Measurements from ENCODE around the gene SHANK1. TPM values are rescaled to one million over a fixed set of nuclear protein-coding genes. Genes with fewer than 3 reads are reported as not detected.
A peak's percentile ranks its signal among the peaks of the same experiment; 100 is the strongest.
"Not testable (repeated sequence)": the region's sequence is repeated elsewhere in the genome, so short reads cannot be mapped to it uniquely, and the experiment has no call there.

Gene SHANK1
- total and polyA plus RNA-seq, 3 experiments from 2014 or later, result not detected

DNA sequence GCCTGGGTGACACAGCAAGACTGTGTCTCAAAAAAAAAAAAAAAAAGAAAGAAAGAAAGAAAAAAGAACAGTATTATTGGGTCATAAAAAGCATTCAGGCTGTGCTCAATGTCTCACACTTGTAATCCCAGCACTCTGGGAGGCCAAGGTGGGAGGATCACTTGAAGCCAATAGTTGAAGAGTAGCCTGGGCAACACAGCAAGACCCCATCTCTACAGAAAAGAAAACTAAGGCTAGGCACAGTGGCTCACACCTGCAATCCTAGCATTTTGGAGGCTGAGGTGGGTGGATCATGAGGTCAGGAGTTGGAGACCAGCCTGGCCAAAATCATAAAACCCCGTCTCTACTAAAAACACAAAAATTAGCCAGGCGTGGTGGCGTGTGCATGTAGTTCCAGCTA lies 38.0 kb upstream of the SHANK1 start:
- H3K4me1 Mint-ChIP-seq; H3K9me3 ChIP-seq (ENCODE audit: low read length); POLR2A ChIA-PET; H3K27me3 ChIP-seq (ENCODE audit: insufficient read depth, low read length, poor library complexity, severe bottlenecking); H3K27ac ChIP-seq (ENCODE audit: low read depth, low read length); DNase-seq; H3K4me3 Mint-ChIP-seq; H3K36me3 ChIP-seq (ENCODE audit: insufficient read depth, low read length); CTCF ChIA-PET; H3K36me3 Mint-ChIP-seq; H3K9me3 Mint-ChIP-seq; H3K4me3 ChIP-seq (ENCODE audit: low read length); H3K4me1 ChIP-seq (ENCODE audit: insufficient read depth, low read length): not testable (repeated sequence)
- Mint-ChIP-seq H3K27ac (peak overlapping the region in 1 of 8 donors; percentile 30), H3K27me3 (peaks cover 19 to 21% of the 10 kb centered on the region in 2 donors)

GRCh38 chr19:50756244-50756643 lies 36.6 kb upstream of the SHANK1 start:
- H3K27ac Mint-ChIP-seq; H3K4me1 ChIP-seq (ENCODE audit: insufficient read depth, low read length); H3K4me1 Mint-ChIP-seq; H3K4me3 Mint-ChIP-seq; H3K36me3 ChIP-seq (ENCODE audit: insufficient read depth, low read length); H3K27ac ChIP-seq (ENCODE audit: low read depth, low read length); H3K27me3 ChIP-seq (ENCODE audit: insufficient read depth, low read length, poor library complexity, severe bottlenecking); POLR2A ChIA-PET; H3K9me3 ChIP-seq (ENCODE audit: low read length); H3K4me3 ChIP-seq (ENCODE audit: low read length); H3K36me3 Mint-ChIP-seq; CTCF ChIA-PET; H3K9me3 Mint-ChIP-seq; DNase-seq: not testable (repeated sequence)
- peaks cover 18 to 21% of the 10 kb centered on the region in 2 donors for H3K27me3 Mint-ChIP-seq

- Histone ChIP-seq H3K36me3 (ENCODE audit: insufficient read depth, low read length) (no peaks in the 10 kb centered on the region), H3K4me1 (ENCODE audit: insufficient read depth, low read length) (no peaks in the 10 kb centered on the region), H3K27ac (ENCODE audit: low read depth, low read length) (no peak overlapping the region), H3K9me3 (ENCODE audit: low read length) (no peaks in the 10 kb centered on the region), H3K4me3 (ENCODE audit: low read length) (no peak overlapping the region), H3K27me3 (ENCODE audit: insufficient read depth, low read length, poor library complexity, severe bottlenecking) (no peaks in the 10 kb centered on the region)
- ChIA-PET CTCF (no interaction called here), POLR2A (no interaction called here)
- H3K27ac Mint-ChIP-seq, result no peak overlapping the region
- H3K27me3 Mint-ChIP-seq, result peaks cover 18 to 24% of the 10 kb centered on the region in 2 donors
- peaks cover 0 to 3% (median 0%) of the 10 kb centered on the region in 3 donors for H3K36me3 Mint-ChIP-seq
- no peaks in the 10 kb centered on the region for H3K4me1 Mint-ChIP-seq
- DNase-seq, result no peak
- peaks cover 0 to 2% (median 0%) of the 10 kb centered on the region in 5 donors for H3K9me3 Mint-ChIP-seq
- H3K4me3 Mint-ChIP-seq, result no peak overlapping the region
These were observed 34.3 kb upstream of the SHANK1 start for GRCh38 chr19:50753879-50754278.

DNA sequence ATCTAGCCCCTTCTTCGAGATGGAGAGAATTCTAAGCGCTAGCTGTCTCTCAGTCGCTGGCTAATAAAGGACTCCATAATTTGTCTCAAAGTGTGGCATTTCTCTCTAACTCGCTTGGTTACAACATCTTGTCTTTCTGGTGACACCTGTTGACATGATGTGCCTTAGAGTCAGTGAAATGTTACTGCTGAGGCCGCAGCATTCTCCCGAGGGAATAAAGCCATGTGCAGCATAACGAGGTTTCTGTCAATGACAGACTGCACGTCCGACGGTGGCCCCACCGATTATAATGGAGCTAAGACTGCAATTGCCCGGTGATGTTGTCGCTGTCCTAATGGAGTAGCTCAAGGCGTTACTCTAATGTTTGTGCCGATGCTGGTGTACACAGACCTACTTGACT lies 30.4 kb upstream of the SHANK1 start:
- no peaks in the 10 kb centered on the region for H3K27me3 ChIP-seq (ENCODE audit: insufficient read depth, low read length, poor library complexity, severe bottlenecking)
- POLR2A ChIA-PET, result no interaction called here
- CTCF ChIA-PET, result no interaction called here
- no peaks in the 10 kb centered on the region for H3K4me1 ChIP-seq (ENCODE audit: insufficient read depth, low read length)
- Mint-ChIP-seq H3K36me3 (no peaks in the 10 kb centered on the region), H3K4me1 (no peaks in the 10 kb centered on the region), H3K9me3 (peaks cover 0 to 3% (median 0%) of the 10 kb centered on the region in 5 donors), H3K27ac (no peak overlapping the region), H3K27me3 (peaks cover 12 to 24% of the 10 kb centered on the region in 2 donors), H3K4me3 (no peak overlapping the region)
- no peak overlapping the region for H3K27ac ChIP-seq (ENCODE audit: low read depth, low read length)
- H3K4me3 ChIP-seq (ENCODE audit: low read length), result no peak overlapping the region
- H3K9me3 ChIP-seq (ENCODE audit: low read length), result no peaks in the 10 kb centered on the region
- no peaks in the 10 kb centered on the region for H3K36me3 ChIP-seq (ENCODE audit: insufficient read depth, low read length)
- no peak for DNase-seq

- Histone ChIP-seq H3K9me3 (ENCODE audit: low read length) (no peaks in the 10 kb centered on the region), H3K4me3 (ENCODE audit: low read length) (no peak overlapping the region), H3K27me3 (ENCODE audit: insufficient read depth, low read length, poor library complexity, severe bottlenecking) (no peaks in the 10 kb centered on the region), H3K36me3 (ENCODE audit: insufficient read depth, low read length) (no peaks in the 10 kb centered on the region), H3K4me1 (ENCODE audit: insufficient read depth, low read length) (no peaks in the 10 kb centered on the region), H3K27ac (ENCODE audit: low read depth, low read length) (no peak overlapping the region)
- no peak for DNase-seq
- ChIA-PET CTCF (no interaction called here), POLR2A (no interaction called here)
- no peaks in the 10 kb centered on the region for H3K36me3 Mint-ChIP-seq
- no peaks in the 10 kb centered on the region for H3K4me1 Mint-ChIP-seq
- peaks cover 0 to 3% (median 0%) of the 10 kb centered on the region in 5 donors for H3K9me3 Mint-ChIP-seq
- H3K4me3 Mint-ChIP-seq, result no peak overlapping the region
- H3K27me3 Mint-ChIP-seq, result peaks cover 12 to 20% of the 10 kb centered on the region in 2 donors
- H3K27ac Mint-ChIP-seq, result no peak overlapping the region
These were observed 29.9 kb upstream of the SHANK1 start for GRCh38 chr19:50749490-50749889.

- H3K4me3 ChIP-seq (ENCODE audit: low read length); CTCF ChIA-PET; H3K4me3 Mint-ChIP-seq; H3K9me3 Mint-ChIP-seq; H3K9me3 ChIP-seq (ENCODE audit: low read length); H3K27me3 ChIP-seq (ENCODE audit: insufficient read depth, low read length, poor library complexity, severe bottlenecking); H3K27ac ChIP-seq (ENCODE audit: low read depth, low read length); H3K36me3 ChIP-seq (ENCODE audit: insufficient read depth, low read length); H3K36me3 Mint-ChIP-seq; H3K4me1 Mint-ChIP-seq; H3K4me1 ChIP-seq (ENCODE audit: insufficient read depth, low read length); POLR2A ChIA-PET; H3K27ac Mint-ChIP-seq; DNase-seq: not testable (repeated sequence)
- peaks cover 10 to 14% of the 10 kb centered on the region in 2 donors for H3K27me3 Mint-ChIP-seq
These were observed 27.5 kb upstream of the SHANK1 start for GRCh38 chr19:50747141-50747540.

GRCh38 chr19:50745221-50745620 lies 25.6 kb upstream of the SHANK1 start:
- ChIA-PET CTCF (no interaction called here), POLR2A (no interaction called here)
- Histone ChIP-seq H3K27me3 (ENCODE audit: insufficient read depth, low read length, poor library complexity, severe bottlenecking) (no peaks in the 10 kb centered on the region), H3K9me3 (ENCODE audit: low read length) (no peaks in the 10 kb centered on the region), H3K4me1 (ENCODE audit: insufficient read depth, low read length) (no peaks in the 10 kb centered on the region), H3K27ac (ENCODE audit: low read depth, low read length) (no peak overlapping the region), H3K36me3 (ENCODE audit: insufficient read depth, low read length) (no peaks in the 10 kb centered on the region), H3K4me3 (ENCODE audit: low read length) (no peak overlapping the region)
- no peaks in the 10 kb centered on the region for H3K36me3 Mint-ChIP-seq
- peaks cover 16 to 25% of the 10 kb centered on the region in 2 donors for H3K27me3 Mint-ChIP-seq
- H3K4me1 Mint-ChIP-seq, result no peaks in the 10 kb centered on the region
- H3K9me3 Mint-ChIP-seq, result peaks cover 0 to 3% (median 0%) of the 10 kb centered on the region in 5 donors
- no peak for DNase-seq
- H3K4me3 Mint-ChIP-seq, result no peak overlapping the region
- H3K27ac Mint-ChIP-seq, result no peak overlapping the region

DNA sequence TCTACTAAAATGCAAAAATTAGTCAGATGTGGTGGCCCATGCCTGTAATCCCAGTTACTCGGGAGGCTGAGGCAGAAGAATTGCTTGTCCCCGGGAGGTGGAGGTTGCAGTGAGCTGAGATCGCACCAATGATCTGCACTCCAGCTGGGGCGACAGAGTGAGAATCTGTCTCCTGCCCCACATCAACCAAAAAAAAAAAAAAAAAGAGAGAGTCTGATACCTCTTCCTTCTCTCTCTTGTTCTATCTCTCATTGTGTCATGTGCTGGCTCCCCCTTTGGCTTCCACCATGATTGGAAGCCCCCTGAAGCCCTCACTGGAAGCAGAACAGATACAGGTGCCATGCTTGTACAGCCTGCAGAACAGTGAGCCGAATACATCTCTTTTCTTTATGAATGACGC lies 23.9 kb upstream of the SHANK1 start:
- H3K36me3 Mint-ChIP-seq, result no peaks in the 10 kb centered on the region
- Histone ChIP-seq H3K4me3 (ENCODE audit: low read length) (no peak overlapping the region), H3K9me3 (ENCODE audit: low read length) (no peaks in the 10 kb centered on the region), H3K36me3 (ENCODE audit: insufficient read depth, low read length) (no peaks in the 10 kb centered on the region), H3K27ac (ENCODE audit: low read depth, low read length) (peak overlapping the region; percentile 47), H3K4me1 (ENCODE audit: insufficient read depth, low read length) (no peaks in the 10 kb centered on the region), H3K27me3 (ENCODE audit: insufficient read depth, low read length, poor library complexity, severe bottlenecking) (no peaks in the 10 kb centered on the region)
- no peak overlapping the region for H3K27ac Mint-ChIP-seq
- POLR2A ChIA-PET, result no interaction called here
- H3K9me3 Mint-ChIP-seq, result peaks cover 0 to 3% (median 0%) of the 10 kb centered on the region in 5 donors
- no peaks in the 10 kb centered on the region for H3K4me1 Mint-ChIP-seq
- CTCF ChIA-PET, result no interaction called here
- no peak overlapping the region for H3K4me3 Mint-ChIP-seq
- DNase-seq, result no peak
- peaks cover 17 to 36% of the 10 kb centered on the region in 2 donors for H3K27me3 Mint-ChIP-seq

Measured in CD8-positive, alpha-beta memory T cell (primary cell).